Fibroblast of villous mesenchyme (primary cell): ENCODE measurements around the gene CEP131. TPM values are rescaled to one million over a fixed set of nuclear protein-coding genes. Genes with fewer than 3 reads are reported as not detected.

ENCODE experiments used
- DNase-seq: peaks from one replicate; pipeline ENCODE4 v3.0.0-alpha.2; 2010; ENCODE audit warnings: low read depth
- H3K4me3 ChIP-seq: 2 replicates; pipeline ENCODE4 v1.5.1; 2011; ENCODE audit warnings: low read depth, mild to moderate bottlenecking, low read length
- total RNA-seq: library from RNA; depleted of rRNA; stranded (reverse); fragments of >200 nt; gene quantifications from 2 replicates; pipeline ENCODE4 v1.2.3, GENCODE V29; 2012
- TF ChIP-seq, protein P1 (sequence below): IDR thresholded peaks from 2 replicates; pipeline ENCODE4 v1.5.1; 2012; ENCODE audit warnings: low read depth, mild to moderate bottlenecking, low read length; ENCODE audit not compliant: insufficient read depth

The CEP131 gene
- total RNA-seq, 1 donor, result 9.9 TPM

DNA sequence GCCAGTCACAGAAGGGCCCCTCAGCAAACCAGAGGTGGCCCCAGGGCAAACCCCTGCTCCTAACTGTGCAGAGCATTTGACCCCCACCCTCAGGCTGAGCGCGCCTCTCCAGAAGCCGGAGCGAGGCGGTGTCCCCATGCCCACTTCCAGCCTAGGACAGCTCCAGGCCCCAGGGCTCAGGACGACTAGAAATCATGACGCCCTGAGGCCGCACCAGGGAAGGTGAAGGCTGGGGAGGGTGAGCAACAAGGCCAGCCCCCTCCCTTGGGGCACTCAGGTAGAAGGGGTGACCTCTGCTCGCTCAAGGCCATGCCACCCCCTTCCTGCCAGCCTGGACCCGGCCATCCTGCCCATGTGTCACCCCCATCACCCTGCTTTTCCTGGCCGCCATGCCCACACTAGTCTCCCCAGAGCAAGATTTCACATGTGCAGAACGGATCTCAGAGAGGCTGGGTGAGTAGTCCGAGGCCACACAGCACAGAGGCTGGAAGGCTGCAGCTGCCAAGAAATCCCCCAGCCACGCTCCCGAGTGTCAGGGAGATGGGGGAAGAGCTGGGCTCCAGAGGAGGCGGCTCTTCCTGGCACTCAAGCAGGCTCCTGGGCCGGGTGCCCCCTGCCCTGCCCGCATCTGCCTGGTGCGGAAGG is 59.6 kb downstream of the CEP131 start:
- no peak for DNase-seq
- TF ChIP-seq, protein P1, sequence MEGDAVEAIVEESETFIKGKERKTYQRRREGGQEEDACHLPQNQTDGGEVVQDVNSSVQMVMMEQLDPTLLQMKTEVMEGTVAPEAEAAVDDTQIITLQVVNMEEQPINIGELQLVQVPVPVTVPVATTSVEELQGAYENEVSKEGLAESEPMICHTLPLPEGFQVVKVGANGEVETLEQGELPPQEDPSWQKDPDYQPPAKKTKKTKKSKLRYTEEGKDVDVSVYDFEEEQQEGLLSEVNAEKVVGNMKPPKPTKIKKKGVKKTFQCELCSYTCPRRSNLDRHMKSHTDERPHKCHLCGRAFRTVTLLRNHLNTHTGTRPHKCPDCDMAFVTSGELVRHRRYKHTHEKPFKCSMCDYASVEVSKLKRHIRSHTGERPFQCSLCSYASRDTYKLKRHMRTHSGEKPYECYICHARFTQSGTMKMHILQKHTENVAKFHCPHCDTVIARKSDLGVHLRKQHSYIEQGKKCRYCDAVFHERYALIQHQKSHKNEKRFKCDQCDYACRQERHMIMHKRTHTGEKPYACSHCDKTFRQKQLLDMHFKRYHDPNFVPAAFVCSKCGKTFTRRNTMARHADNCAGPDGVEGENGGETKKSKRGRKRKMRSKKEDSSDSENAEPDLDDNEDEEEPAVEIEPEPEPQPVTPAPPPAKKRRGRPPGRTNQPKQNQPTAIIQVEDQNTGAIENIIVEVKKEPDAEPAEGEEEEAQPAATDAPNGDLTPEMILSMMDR, result no peak
- H3K4me3 ChIP-seq, result no peak overlapping the region

DNA sequence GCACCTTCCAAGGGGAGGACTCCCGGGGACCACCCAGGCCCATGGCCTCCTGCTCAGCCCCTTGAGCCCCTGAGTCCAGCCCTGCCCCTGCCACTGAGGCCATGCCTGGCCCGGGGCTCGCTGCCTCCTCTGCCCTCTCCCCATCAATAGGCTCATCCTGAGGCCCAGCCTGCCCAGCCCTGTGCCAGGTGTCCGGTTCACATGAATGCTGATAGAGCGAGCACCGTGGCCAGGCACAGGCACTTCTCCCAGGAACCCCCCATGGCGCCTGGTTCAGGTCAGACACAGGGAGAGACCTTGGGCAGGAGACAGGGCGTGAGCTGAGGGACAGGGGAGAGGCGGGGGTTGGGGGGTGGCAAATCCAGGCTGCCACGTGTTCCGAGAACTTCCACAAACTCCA is 60.3 kb downstream of the CEP131 start:
- TF ChIP-seq, protein P1, result no peak
- H3K4me3 ChIP-seq, result no peak overlapping the region
- DNase-seq, result no peak

DNA sequence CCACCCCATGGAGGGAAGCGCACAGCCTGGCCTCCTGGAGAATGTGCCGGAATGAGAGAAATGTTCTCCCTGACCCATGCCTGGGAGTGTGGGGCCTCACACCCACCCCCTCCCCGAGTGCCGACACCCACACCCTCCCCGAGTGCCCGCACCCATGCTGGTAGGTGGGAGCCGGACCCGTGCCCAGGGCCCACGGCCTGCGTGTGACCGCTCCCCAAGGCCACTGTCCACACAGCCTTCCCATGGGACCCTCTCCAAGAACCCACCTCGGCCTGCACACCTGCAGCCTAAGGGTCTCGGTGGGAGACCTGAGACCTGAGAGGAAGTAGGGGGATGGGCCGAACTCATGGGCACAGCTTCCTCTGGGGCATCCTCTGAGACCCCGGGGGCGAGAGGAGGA is 60.8 kb downstream of the CEP131 start:
- H3K4me3 ChIP-seq, result no peak overlapping the region
- TF ChIP-seq, protein P1, result no peak
- DNase-seq, result no peak

DNA sequence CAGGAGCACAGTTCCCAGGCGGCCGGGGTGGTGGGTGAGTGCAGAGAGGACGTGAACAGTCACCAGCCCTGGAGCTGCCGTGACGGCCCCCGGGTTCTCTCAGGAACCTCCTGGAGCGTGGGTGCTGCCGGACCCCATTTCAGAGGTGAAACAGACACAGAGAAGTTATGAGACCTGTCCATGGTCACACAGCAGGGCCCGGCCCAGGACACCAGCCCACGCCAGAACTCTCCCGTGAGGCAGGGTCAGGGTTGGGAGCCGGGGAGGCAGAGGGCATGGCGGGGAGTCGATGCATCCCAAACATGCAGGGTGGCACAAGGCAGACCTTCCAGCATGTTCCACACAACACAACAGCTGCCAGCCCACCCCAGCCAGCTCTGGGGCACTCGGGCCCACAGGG is 61.2 kb downstream of the CEP131 start:
- TF ChIP-seq, protein P1, result no peak
- DNase-seq, result no peak
- H3K4me3 ChIP-seq, result no peak overlapping the region

DNA sequence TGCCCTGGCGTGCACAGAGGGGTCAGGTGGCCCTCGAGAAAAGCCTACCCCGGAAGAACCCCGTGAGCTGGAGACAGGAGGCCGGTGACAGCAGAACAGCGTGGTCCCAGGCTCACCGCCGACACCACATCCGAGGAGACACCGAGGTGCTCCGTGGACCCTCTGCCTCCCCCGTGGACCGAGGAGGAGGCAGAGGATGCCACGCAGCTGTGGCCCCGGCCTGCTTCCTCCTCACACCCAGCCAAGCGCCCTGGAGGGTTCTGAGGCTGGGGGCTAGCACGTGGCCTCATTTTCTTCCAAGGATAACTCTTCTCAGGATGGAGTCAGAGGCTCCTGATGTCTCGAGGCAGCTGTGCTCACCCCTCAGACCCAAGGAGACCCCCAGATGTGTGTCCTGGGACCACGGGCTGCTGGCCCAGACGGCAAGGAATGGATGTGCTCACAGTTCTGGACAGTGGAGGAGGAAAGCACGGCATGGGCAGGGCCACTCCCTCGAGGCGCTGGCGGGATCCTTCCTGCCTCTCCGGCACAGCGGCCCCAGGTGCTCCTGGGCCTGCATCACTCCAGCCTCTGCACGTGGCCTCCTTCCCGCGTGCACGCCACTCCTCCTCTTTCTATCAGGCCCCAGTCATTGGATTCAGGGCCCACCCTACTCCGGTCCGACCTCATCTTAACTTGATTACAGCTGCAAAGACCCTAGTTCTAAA is 61.9 kb downstream of the CEP131 start:
- no peak for DNase-seq
- no peak overlapping the region for H3K4me3 ChIP-seq
- TF ChIP-seq, protein P1, result no peak

DNA sequence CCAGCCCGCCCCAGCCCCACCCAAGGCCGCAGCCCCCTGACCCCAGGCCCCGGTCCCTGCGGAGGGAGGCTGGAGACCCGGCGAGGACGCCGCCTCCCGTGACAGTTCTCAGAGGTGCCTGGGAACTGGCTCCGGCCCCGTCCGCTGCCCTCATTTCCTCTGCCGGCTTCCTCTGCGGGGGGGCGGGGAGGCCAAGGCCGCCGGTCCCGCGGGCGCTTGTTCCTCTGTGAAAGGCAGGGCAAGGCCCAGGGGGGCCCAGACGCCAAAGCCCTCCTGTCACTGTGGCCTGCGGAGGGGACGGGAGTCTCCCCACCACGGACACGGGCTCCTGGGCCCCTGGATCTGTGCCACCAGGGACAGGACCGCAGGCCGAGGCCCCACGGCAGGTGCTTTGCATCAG is 62.5 kb downstream of the CEP131 start:
- TF ChIP-seq, protein P1, result no peak
- no peak for DNase-seq
- H3K4me3 ChIP-seq, result no peak overlapping the region
